ENCODE measurements around the gene RBM19. TPM values are rescaled to one million over a fixed set of nuclear protein-coding genes. Genes with fewer than 3 reads are reported as not detected.

The RBM19 gene
- total RNA-seq, 2 experiments from 2014 or later: 66.9 to 67.7 TPM

- intact Hi-C loops (cut with micrococcal nuclease): no loop called here
- ChIA-PET CTCF (no interaction called here), POLR2A (no interaction called here)
- Mint-ChIP-seq H3K9me3 (no peaks in the 10 kb centered on the region), H3K27me3 (no peaks in the 10 kb centered on the region), H3K36me3 (ENCODE audit: low read depth) (no peaks in the 10 kb centered on the region), H3K27ac (no peak overlapping the region), H3K4me3 (no peak overlapping the region), H3K4me1 (ENCODE audit: low read depth) (no peaks in the 10 kb centered on the region)
- no peak for TF ChIP-seq CTCF (IDR thresholded peaks at IDR 0.05)
- DNase-seq (no peak), ATAC-seq (no peak)
Measured at GRCh38 chr12:113798552-113798951, 167.6 kb downstream of the RBM19 start.

- Mint-ChIP-seq H3K27ac (no peak overlapping the region), H3K4me3 (no peak overlapping the region), H3K4me1 (ENCODE audit: low read depth) (no peaks in the 10 kb centered on the region), H3K36me3 (ENCODE audit: low read depth) (no peaks in the 10 kb centered on the region), H3K9me3 (no peaks in the 10 kb centered on the region), H3K27me3 (no peaks in the 10 kb centered on the region)
- no peak for DNase-seq
- no peak for TF ChIP-seq CTCF (IDR thresholded peaks at IDR 0.05)
- no peak for ATAC-seq
- CTCF ChIA-PET: no interaction called here
- POLR2A ChIA-PET: no interaction called here
- intact Hi-C loops (cut with micrococcal nuclease): no loop called here
Measured at GRCh38 chr12:113797535-113797868, 168.6 kb downstream of the RBM19 start.

GRCh38 chr12:113796852-113797534 is 169.1 kb downstream of the RBM19 start:
- intact Hi-C loops (cut with micrococcal nuclease): no loop called here
- Mint-ChIP-seq H3K27me3 (no peaks in the 10 kb centered on the region), H3K36me3 (ENCODE audit: low read depth) (no peaks in the 10 kb centered on the region), H3K27ac (no peak overlapping the region), H3K4me1 (ENCODE audit: low read depth) (no peaks in the 10 kb centered on the region), H3K4me3 (no peak overlapping the region), H3K9me3 (no peaks in the 10 kb centered on the region)
- ChIA-PET CTCF (no interaction called here), POLR2A (no interaction called here)
- DNase-seq (no peak), ATAC-seq (no peak)
- TF ChIP-seq CTCF (IDR thresholded peaks at IDR 0.05): no peak

- no peak for TF ChIP-seq CTCF (IDR thresholded peaks at IDR 0.05)
- H3K36me3 Mint-ChIP-seq (ENCODE audit: low read depth): no peaks in the 10 kb centered on the region
Measured at GRCh38 chr12:113796066-113796827, 169.9 kb downstream of the RBM19 start.

GRCh38 chr12:113795445-113795844 is 170.7 kb downstream of the RBM19 start:
- DNase-seq: no peak
- ChIA-PET CTCF (no interaction called here), POLR2A (no interaction called here)
- Mint-ChIP-seq H3K4me1 (ENCODE audit: low read depth) (no peaks in the 10 kb centered on the region), H3K27ac (no peak overlapping the region), H3K9me3 (peaks cover 5% of the 10 kb centered on the region), H3K27me3 (no peaks in the 10 kb centered on the region), H3K36me3 (ENCODE audit: low read depth) (no peaks in the 10 kb centered on the region), H3K4me3 (no peak overlapping the region)
- intact Hi-C loops (cut with micrococcal nuclease): no loop called here
- TF ChIP-seq CTCF (IDR thresholded peaks at IDR 0.05): no peak
- ATAC-seq: no peak

More at GRCh38 chr12:113796066-113796827, 169.9 kb downstream of the RBM19 start:
- ChIA-PET CTCF (no interaction called here), POLR2A (no interaction called here)
- DNase-seq: no peak
- Mint-ChIP-seq H3K4me1 (ENCODE audit: low read depth) (no peaks in the 10 kb centered on the region), H3K27me3 (no peaks in the 10 kb centered on the region), H3K4me3 (no peak overlapping the region), H3K9me3 (peaks cover 3% of the 10 kb centered on the region), H3K27ac (no peak overlapping the region)
- no peak for ATAC-seq
- intact Hi-C loops (cut with micrococcal nuclease): no loop called here
